Right lobe of liver (tissue), 6 donors: ENCODE data around the gene ERGIC3. TPM values are rescaled to one million over a fixed set of nuclear protein-coding genes. Genes with fewer than 3 reads are reported as not detected.

Source experiments
- ATAC-seq, 4 donors: fragments of 200-7000 bp; cut with Tn5 transposase; one replicate each; pipeline ENCODE4 v1.9.1; 2020; ENCODE audit warnings: mild to moderate bottlenecking in 4 of 4, moderate library complexity in 4 of 4
- DNase-seq, 3 donors: peaks; one replicate each; pipeline ENCODE4 v3.0.0-alpha.2; 2020
- H3K27ac ChIP-seq, 3 donors: fragments of 200-600 bp; one replicate each; pipeline ENCODE4 v1.8.0; 2022
- H3K27me3 ChIP-seq, 2 donors: fragments of 200-600 bp; one replicate each; pipeline ENCODE4 v1.8.0; 2022
- H3K36me3 ChIP-seq, 4 donors: fragments of 200-600 bp; sonication (generic) in 1 of 4; one replicate each; pipeline versions ENCODE4 v1.5.1 to v1.8.0; 2017 to 2022; ENCODE audit warnings: control low read depth in 1 of 4
- H3K4me1 ChIP-seq, 4 donors: fragments of 200-600 bp; sonication (generic) in 1 of 4; one replicate each; pipeline versions ENCODE4 v1.5.1 to v1.8.0; 2017 to 2022; ENCODE audit warnings: control low read depth in 1 of 4
- H3K4me3 ChIP-seq, 3 donors: fragments of 200-600 bp; one replicate each; pipeline ENCODE4 v1.8.0; 2022
- H3K9me3 ChIP-seq, 4 donors: fragments of 200-600 bp; sonication (generic) in 1 of 4; one replicate each; pipeline versions ENCODE4 v1.5.1 to v1.8.0; 2017 to 2022; ENCODE audit warnings: control low read depth in 1 of 4
- CTCF ChIP-seq, 4 donors: fragments of 200-600 bp in 3 of 4; fragments of 450-650 bp in 1 of 4; IDR thresholded peaks; one replicate each; pipeline versions ENCODE4 v1.5.1 to v1.8.0; 2016 to 2022; ENCODE audit warnings: antibody characterized with exemption in 4 of 4, mild to moderate bottlenecking in 2 of 4
- POLR2A ChIP-seq: fragments of 450-650 bp; IDR thresholded peaks from one replicate; pipeline ENCODE4 v1.6.1; 2017; ENCODE audit warnings: antibody characterized with exemption, mild to moderate bottlenecking
- WGBS: methylation state at CpG from one replicate; pipeline ENCODE4 v1.1.6; 2018; ENCODE audit warnings: low coverage, low lambda C conversion rate; ENCODE audit not compliant: insufficient coverage; ENCODE audit errors: missing lambda C conversion rate; 5-methylcytosine and 5-hydroxymethylcytosine counted together
- intact Hi-C, 2 donors: fragments of 100-400 bp; cut with DNase I; formaldehyde crosslinking; loops; one replicate each; pipeline versions ENCODE4 v1.11.2 to v1.14.1; 2022
- total RNA-seq, 6 experiments: library from RNA; depleted of rRNA in 2 of 6; stranded (reverse); fragments of >200 nt in 2 of 6; fragmentation: NEBNext Ultra II Directional in 3 of 6; extraction: Animal tissue kit (Norgen Biotek cat#: 25700) in 3 of 6; gene quantifications; one replicate each; pipeline versions ENCODE4 v1.1.0 to v1.2.4, GENCODE V29; 2016 to 2023
- donor health status: DM: no; HTN: yes; CAD: no.
- donor health status: DM: no; HTN: no; CAD: no.
- donor health status: DM: no; HTN: no; CAD: no.
- donor health status: DM: no; HTN: yes; CAD: no.
- donor health status: DM: no; HTN: yes; CAD: no.

Gene ERGIC3
- total RNA-seq, 6 experiments from 2014 or later: 82.7 to 129 (median 112) TPM

DNA sequence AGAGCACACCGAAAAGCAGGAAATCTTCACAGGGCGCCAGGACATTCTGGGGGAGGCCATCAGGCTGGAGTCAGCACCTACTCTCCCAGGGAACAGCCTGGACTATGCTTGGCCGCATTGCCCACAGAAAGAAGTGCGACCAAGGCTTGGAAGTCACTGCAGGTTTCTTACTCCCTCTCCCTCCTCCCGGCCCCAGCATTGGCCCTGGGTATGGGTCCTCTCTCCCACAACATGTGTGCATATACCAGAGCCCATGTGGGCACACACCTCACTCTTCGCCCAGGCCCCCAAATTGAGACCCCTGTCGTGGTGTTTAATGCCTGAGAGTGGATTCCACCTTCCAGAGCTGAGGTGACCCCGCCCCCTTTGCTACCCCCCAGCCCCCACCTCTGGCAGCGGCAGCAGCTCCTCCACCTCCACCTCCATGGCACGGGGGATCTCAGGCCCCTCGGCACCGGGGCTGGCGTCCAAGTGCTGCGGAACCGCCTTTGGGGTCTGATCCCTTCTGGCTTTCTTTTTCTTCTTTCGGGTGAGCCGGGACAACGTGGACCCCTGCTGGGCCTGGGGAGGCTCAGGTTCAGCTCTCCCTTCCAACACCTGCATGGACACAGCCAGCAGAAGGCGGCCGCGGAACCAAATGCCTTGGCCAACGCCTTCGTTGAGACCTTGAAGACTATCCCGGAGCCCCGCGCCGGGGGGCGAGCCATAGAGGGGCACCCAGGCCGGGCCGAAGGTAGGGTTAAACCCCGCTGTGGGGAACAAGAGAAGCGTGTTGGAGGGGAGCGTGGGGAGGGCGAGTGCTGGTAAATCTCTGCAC, 58.5 kb downstream of the ERGIC3 start:
- Histone ChIP-seq H3K4me3 (peak overlapping the region; percentile 38 to 53 (median 44)), H3K27me3 (no peaks in the 10 kb centered on the region), H3K27ac (no peak overlapping the region), H3K36me3 (no peaks in the 10 kb centered on the region), H3K4me1 (peaks cover 0 to 14% (median 3%) of the 10 kb centered on the region in 4 donors), H3K9me3 (no peaks in the 10 kb centered on the region)
- 22% methylated on average over 11 of the region's 34 CpGs for WGBS
- intact Hi-C loops: no loop called here
- ATAC-seq: no peak
- peak in 1 of 3 donors; percentile 27 for DNase-seq
- TF ChIP-seq POLR2A (no peak), CTCF (IDR thresholded peaks at IDR 0.05) (no peak)

DNA sequence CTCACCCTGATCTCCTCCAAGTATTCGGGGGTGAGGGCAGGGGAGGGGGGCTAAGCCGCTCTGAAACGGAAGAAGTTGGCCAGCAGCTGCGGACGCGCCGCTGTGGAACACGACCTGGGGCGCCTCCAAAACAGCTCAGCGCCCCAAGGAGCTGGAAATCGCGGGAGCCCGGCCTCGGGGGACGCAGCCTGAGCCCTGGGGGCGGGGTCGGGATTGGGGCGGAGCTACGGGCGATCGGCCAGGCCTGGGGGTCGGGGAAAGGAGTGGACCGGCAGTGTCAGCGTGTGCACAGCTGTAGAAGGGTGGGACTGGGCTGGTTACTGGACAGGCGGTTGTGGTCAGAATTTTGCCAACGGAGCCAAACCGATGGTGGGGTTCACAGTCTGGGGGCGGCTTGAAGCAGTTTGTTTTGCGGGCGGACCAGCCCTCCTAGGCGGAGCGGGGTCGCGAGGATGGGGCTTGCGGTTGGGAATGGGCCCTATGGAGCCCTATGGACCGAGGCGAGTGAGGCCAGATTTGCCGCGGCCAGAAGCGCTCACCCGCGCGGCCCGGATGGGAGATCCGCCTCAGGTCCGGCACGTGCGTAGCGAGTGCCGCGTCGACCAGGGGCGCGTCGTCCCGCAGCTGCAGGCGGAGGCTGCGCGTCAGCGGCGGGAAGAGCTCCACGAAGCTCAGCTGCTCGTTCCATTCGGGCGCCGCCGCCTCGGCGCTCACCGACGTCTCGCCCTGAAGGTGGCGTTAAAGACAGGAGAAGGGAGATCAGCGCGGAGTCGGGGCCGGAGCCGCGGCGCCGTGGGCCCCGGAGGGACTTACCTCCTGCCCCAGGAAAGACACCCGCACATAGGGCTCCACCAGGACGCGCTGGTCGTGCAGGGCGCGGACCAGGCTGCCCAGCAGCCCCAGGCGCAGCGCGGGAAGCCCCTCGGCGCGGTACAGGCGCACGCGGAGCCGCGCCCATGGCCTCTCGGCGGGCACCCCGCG, 59.4 kb downstream of the ERGIC3 start:
- ATAC-seq: peak; percentile 87 to 94 (median 88)
- TF ChIP-seq CTCF (IDR thresholded peaks at IDR 0.05) (peak; percentile 33 to 67 (median 54)), POLR2A (no peak)
- Histone ChIP-seq H3K4me3 (peak overlapping the region; percentile 38 to 53 (median 44)), H3K4me1 (peaks cover 0 to 14% (median 3%) of the 10 kb centered on the region in 4 donors), H3K27me3 (no peaks in the 10 kb centered on the region), H3K9me3 (no peaks in the 10 kb centered on the region), H3K27ac (no peak overlapping the region), H3K36me3 (no peaks in the 10 kb centered on the region)
- DNase-seq: peak; percentile 75 to 85 (median 83)
- intact Hi-C loops: no loop called here
- WGBS: no CpG with 5 or more reads among the region's 103 CpGs

GRCh38 chr20:35601990-35602389, 60.1 kb downstream of the ERGIC3 start:
- H3K9me3 ChIP-seq: no peaks in the 10 kb centered on the region
- ATAC-seq (no peak), DNase-seq (no peak)
- no peaks in the 10 kb centered on the region for H3K36me3 ChIP-seq
- no peak overlapping the region for H3K27ac ChIP-seq
- WGBS: 63% methylated on average over 9 of the region's 30 CpGs
- peak overlapping the region; percentile 38 to 53 (median 44) for H3K4me3 ChIP-seq
- intact Hi-C loops: no loop called here
- peaks cover 0 to 14% (median 3%) of the 10 kb centered on the region in 4 donors for H3K4me1 ChIP-seq
- H3K27me3 ChIP-seq: no peaks in the 10 kb centered on the region
- no peak for TF ChIP-seq POLR2A
- TF ChIP-seq CTCF (IDR thresholded peaks at IDR 0.05): no peak

DNA sequence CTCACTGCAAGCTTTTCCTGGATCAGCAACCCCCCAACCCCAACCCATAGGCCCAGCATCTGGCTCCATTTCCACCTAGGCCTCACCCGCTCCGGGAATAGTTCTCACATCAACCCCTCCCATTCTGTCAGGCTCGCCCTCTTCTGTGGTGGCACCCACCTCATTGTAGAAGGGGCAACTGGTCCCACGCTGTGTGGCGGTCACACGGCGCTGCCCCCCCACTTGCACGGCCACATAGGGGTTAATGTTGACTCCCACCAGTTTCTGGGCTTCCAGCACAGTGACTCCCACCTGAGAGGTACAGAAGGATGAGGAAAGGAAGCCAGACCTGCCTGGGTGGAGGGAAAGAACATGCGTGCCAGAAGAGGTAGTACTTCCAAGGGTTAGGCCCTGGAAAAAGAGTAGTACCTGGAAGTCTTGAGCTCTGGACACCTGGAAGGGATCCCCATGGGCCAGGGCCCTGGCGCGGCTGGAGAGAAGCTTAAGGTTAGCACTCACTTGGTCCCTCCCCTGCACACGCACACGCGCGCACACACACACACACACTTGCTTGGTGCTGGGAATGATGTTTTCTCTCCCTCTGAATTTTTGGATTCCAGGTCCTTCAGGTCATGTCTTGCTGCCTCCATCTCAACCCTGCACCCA, 61.1 kb downstream of the ERGIC3 start:
- ATAC-seq (no peak), DNase-seq (no peak)
- intact Hi-C loops: no loop called here
- H3K9me3 ChIP-seq: no peaks in the 10 kb centered on the region
- no peak overlapping the region for H3K4me3 ChIP-seq
- H3K27me3 ChIP-seq: no peaks in the 10 kb centered on the region
- 91% methylated on average over 11 of the region's 15 CpGs for WGBS
- H3K4me1 ChIP-seq: peaks cover 0 to 14% (median 3%) of the 10 kb centered on the region in 4 donors
- no peaks in the 10 kb centered on the region for H3K36me3 ChIP-seq
- TF ChIP-seq CTCF (IDR thresholded peaks at IDR 0.05) (no peak), POLR2A (no peak)
- H3K27ac ChIP-seq: no peak overlapping the region
